SU-DHL-6 (cell line): ENCODE results near the gene CPAMD8.
"Not testable (repeated sequence)": the region's sequence is repeated elsewhere in the genome, so short reads cannot be mapped to it uniquely, and the experiment has no call there.

ENCODE experiments used
- EZH2phosphoT487 ChIP-seq: fragments of 200-600 bp; sonication (generic), shearing (Covaris generic); conservative IDR thresholded peaks from 2 replicates; pipeline ENCODE4 v1.6.1; 2018; ENCODE audit warnings: mild to moderate bottlenecking, antibody characterized with exemption, low read length, moderate library complexity, mixed read lengths
- TF ChIP-seq, protein P1 (sequence below): fragments of 200-600 bp; sonication (generic); IDR thresholded peaks from one replicate; pipeline ENCODE4 v1.5.1; 2017; ENCODE audit warnings: antibody characterized with exemption, mild to moderate bottlenecking, low read length, moderate library complexity; ENCODE audit not compliant: insufficient read depth, poor library complexity, severe bottlenecking

DNA sequence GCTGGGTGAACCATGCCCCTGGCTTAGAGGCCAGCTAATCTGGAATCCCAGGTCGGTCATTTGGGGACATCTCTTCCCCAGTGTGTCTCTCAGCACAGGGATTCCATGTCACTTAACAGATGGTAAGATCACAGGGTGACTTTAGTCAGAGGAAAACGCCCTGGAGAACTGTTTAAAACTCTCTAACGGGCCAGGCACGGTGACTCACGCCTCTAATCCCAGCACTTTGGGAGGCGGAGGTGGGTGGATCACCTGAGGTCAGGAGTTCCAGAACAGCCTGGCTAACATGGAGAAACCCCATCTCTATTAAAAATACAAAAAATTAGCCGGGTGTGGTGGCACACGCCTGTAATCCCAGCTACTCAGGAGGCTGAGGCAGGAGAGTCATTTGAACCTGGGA lies 1.7 kb downstream of the CPAMD8 start:
- TF ChIP-seq, protein P1, sequence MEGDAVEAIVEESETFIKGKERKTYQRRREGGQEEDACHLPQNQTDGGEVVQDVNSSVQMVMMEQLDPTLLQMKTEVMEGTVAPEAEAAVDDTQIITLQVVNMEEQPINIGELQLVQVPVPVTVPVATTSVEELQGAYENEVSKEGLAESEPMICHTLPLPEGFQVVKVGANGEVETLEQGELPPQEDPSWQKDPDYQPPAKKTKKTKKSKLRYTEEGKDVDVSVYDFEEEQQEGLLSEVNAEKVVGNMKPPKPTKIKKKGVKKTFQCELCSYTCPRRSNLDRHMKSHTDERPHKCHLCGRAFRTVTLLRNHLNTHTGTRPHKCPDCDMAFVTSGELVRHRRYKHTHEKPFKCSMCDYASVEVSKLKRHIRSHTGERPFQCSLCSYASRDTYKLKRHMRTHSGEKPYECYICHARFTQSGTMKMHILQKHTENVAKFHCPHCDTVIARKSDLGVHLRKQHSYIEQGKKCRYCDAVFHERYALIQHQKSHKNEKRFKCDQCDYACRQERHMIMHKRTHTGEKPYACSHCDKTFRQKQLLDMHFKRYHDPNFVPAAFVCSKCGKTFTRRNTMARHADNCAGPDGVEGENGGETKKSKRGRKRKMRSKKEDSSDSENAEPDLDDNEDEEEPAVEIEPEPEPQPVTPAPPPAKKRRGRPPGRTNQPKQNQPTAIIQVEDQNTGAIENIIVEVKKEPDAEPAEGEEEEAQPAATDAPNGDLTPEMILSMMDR: not testable (repeated sequence)
- TF ChIP-seq EZH2phosphoT487: not testable (repeated sequence)
